Stimulated activated naive CD8-positive, alpha-beta T cell treated with anti-CD3 and anti-CD28 coated beads, Interleukin-15, Interleukin-2, amounts not matched to agents 100 ng/mL and 50 ng/mL, for 24 hours (primary cell): Measurements from ENCODE around the gene METTL21A.
"Not testable (repeated sequence)": the region's sequence is repeated elsewhere in the genome, so short reads cannot be mapped to it uniquely, and the experiment has no call there.

Source experiments
- H3K27ac Mint-ChIP-seq: one replicate; pipeline ENCODE4 v1.8.0; 2021; ENCODE audit warnings: mild to moderate bottlenecking, mixed read lengths
- H3K27me3 Mint-ChIP-seq: one replicate; pipeline ENCODE4 v1.8.0; 2021; ENCODE audit warnings: mixed read lengths
- H3K36me3 Mint-ChIP-seq: one replicate; pipeline ENCODE4 v1.8.0; 2021; ENCODE audit warnings: low read depth, mixed read lengths
- H3K4me1 Mint-ChIP-seq: one replicate; pipeline ENCODE4 v1.8.0; 2021; ENCODE audit warnings: low read depth, mixed read lengths
- H3K4me3 Mint-ChIP-seq: one replicate; pipeline ENCODE4 v1.8.0; 2021; ENCODE audit warnings: mild to moderate bottlenecking, mixed read lengths
- H3K9me3 Mint-ChIP-seq: one replicate; pipeline ENCODE4 v1.8.0; 2021; ENCODE audit warnings: mixed read lengths

Gene METTL21A

DNA sequence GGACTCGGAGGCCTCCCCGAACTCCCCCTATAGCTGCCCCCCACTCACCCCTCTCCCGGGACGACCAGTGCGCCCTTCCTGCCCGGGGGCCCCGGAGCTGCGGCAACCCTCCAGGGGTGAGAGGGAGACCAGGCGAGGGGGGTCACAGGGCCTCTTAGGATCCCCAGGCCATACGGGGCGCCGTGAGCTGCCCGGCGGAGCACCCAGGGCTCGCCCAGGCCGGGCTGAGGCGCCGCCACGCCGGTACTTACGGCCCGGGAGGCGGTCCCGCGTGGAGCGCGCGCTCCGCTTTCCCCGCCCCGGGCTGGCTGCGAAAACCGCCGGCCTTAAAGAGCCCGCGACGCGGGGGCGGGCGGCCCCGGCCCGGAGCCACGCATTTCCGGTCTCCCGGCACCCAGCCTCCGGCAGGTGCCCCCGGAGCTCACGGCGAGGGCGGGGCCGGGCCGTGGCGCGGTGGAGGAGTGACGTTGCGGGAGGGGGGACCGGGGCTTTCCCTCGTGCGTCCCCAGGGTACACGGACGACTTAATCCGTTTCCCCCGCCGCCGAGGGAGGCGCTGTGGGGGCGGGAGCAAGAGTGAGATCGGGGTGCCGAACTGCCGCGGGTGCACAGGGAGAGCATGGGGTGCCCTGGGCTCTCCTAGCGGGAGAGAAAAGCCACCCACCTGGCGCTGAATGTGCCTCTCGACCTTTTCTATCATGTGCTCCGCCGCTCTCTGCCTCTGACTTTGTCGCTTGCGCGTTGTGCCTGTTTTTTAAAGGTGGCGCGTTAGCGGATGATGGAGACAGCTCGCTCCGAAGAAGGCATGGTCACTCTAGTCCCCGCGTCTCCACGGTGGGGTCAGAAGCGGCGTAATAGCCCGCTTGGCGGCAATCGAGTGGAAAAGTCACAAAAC lies at the start of gene METTL21A:
TSS of gene METTL21A (minus strand) at position 381 of the 894 bp plus-strand sequence. CDS start 1,019 bp downstream, outside the sequence.
- H3K4me3 Mint-ChIP-seq = peak within 1 kb of the TSS; percentile 94
- H3K27me3 Mint-ChIP-seq = no peaks in the 10 kb centered on the region
- peaks cover 40% of the 10 kb centered on the region for H3K36me3 Mint-ChIP-seq
- peaks cover 54% of the 10 kb centered on the region for H3K4me1 Mint-ChIP-seq
- H3K9me3 Mint-ChIP-seq = no peaks in the 10 kb centered on the region
- peak within 1 kb of the TSS; percentile 99 for H3K27ac Mint-ChIP-seq

DNA sequence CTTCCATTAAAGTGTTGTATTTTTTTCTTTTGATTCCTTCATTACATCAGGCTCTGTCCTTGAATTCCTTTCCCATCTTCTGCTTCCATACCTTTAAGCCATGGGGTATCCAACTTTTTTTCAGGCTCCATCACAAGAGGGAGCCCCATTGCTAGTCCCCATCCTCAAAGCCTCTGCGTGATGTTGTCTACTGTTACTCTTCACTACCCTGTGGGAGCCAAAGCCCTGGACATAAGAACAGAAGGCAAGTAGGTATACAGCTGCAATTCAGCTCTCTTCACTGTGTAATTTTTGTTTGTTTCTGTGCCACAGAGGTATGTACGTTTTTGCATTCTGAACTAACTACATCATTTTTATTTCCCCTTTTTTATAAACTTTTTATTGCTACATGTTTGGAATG lies 49.6 kb upstream of the METTL21A start:
- no peaks in the 10 kb centered on the region for H3K4me1 Mint-ChIP-seq
- peaks cover 4% of the 10 kb centered on the region for H3K27me3 Mint-ChIP-seq
- H3K4me3 Mint-ChIP-seq = no peak overlapping the region
- H3K36me3 Mint-ChIP-seq = no peaks in the 10 kb centered on the region
- H3K27ac Mint-ChIP-seq = no peak overlapping the region
- no peaks in the 10 kb centered on the region for H3K9me3 Mint-ChIP-seq

GRCh38 chr2:207674266-207674774 lies 49.1 kb upstream of the METTL21A start:
- no peaks in the 10 kb centered on the region for H3K27me3 Mint-ChIP-seq
- no peaks in the 10 kb centered on the region for H3K4me1 Mint-ChIP-seq
- no peak overlapping the region for H3K27ac Mint-ChIP-seq
- H3K4me3 Mint-ChIP-seq = no peak overlapping the region
- no peaks in the 10 kb centered on the region for H3K36me3 Mint-ChIP-seq
- H3K9me3 Mint-ChIP-seq = no peaks in the 10 kb centered on the region

- Mint-ChIP-seq H3K27me3 (no peaks in the 10 kb centered on the region), H3K27ac (no peak overlapping the region), H3K36me3 (no peaks in the 10 kb centered on the region), H3K4me1 (no peaks in the 10 kb centered on the region), H3K9me3 (no peaks in the 10 kb centered on the region), H3K4me3 (no peak overlapping the region)
Measured at GRCh38 chr2:207673431-207673830, 48.2 kb upstream of the METTL21A start.

DNA sequence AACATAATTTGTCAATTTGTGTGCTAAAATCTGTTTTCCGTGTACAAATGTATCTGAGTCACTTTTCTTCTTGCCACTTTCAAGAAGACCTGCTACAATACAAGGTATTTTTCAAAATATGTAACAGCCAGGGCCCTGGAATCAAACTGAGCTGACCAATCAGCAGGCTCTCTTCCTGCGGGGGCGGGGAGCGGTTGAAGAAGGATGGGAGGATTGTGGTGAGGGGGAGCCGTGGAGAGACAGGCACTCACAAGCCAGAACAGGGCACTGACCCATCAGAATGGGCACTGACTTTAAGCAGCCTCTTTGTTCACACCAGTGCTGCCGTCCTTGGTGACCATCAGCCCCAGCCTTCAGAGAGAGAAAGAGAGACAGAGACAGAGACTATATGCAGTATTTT lies 45.7 kb upstream of the METTL21A start:
- no peaks in the 10 kb centered on the region for H3K36me3 Mint-ChIP-seq
- no peak overlapping the region for H3K4me3 Mint-ChIP-seq
- H3K27ac Mint-ChIP-seq = no peak overlapping the region
- no peaks in the 10 kb centered on the region for H3K9me3 Mint-ChIP-seq
- H3K27me3 Mint-ChIP-seq = no peaks in the 10 kb centered on the region
- H3K4me1 Mint-ChIP-seq = no peaks in the 10 kb centered on the region

DNA sequence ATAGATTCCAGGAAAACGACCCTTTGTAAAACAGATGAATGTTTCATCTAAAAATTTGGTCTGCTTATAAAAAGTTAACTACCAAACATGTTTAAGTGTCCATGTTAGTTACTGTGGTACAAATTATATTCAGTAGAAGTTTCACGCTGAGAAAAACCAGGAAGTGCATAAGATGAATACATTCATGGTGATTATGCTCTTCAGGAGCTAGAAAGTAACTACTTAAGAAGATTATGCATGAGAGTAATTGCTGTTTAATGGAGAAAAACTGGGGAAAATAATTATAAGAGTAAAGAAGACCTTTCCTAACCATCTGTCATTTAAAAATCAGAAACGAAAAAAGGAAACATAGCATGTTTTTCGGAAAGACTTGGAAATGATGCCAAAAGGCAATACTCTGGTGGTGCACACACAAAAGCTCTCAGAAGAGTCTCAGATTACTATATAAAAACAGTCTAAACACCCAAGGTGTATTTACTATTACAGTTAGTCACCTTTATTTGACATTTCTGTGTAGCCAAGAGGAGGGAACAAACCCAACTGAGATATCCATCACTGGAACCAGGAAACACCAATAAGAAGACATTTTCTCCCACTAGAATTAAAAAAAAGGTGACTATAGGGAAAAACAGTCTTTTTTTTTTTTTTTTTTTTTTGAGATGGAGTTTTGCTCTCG lies 38.8 kb upstream of the METTL21A start:
- H3K4me3 Mint-ChIP-seq = no peak overlapping the region
- H3K4me1 Mint-ChIP-seq = peaks cover 9% of the 10 kb centered on the region
- no peaks in the 10 kb centered on the region for H3K36me3 Mint-ChIP-seq
- no peaks in the 10 kb centered on the region for H3K9me3 Mint-ChIP-seq
- H3K27ac Mint-ChIP-seq = no peak overlapping the region
- H3K27me3 Mint-ChIP-seq = no peaks in the 10 kb centered on the region

- peaks cover 9% of the 10 kb centered on the region for H3K4me1 Mint-ChIP-seq
- H3K27ac Mint-ChIP-seq = peak overlapping the region; percentile 74
- no peaks in the 10 kb centered on the region for H3K27me3 Mint-ChIP-seq
- H3K36me3 Mint-ChIP-seq = no peaks in the 10 kb centered on the region
- H3K4me3 Mint-ChIP-seq = no peak overlapping the region
- H3K9me3 Mint-ChIP-seq = no peaks in the 10 kb centered on the region
Measured at GRCh38 chr2:207662203-207662602, 37.0 kb upstream of the METTL21A start.

DNA sequence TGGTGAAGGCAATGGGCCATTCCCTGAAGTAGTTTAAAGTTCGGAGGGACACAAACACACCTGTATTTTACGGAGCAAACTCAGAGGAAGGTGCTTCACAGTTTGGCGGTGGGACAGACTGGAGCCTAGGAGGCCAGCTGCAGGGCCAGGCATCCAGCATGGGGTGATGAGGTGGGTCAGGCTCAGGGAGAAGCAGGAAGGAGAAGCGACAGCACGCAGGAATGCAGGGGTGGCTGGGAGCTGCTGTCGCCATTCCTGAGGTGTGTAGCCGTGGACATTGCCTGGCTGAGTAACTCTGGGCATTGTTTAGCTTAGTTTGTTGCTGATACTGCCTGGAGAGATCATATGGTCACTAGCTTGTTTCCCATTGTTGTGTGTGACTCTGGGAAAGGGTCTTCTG lies 35.8 kb upstream of the METTL21A start:
- H3K4me3 Mint-ChIP-seq = no peak overlapping the region
- peaks cover 9% of the 10 kb centered on the region for H3K4me1 Mint-ChIP-seq
- H3K27me3 Mint-ChIP-seq = no peaks in the 10 kb centered on the region
- H3K36me3 Mint-ChIP-seq = no peaks in the 10 kb centered on the region
- H3K9me3 Mint-ChIP-seq = no peaks in the 10 kb centered on the region
- H3K27ac Mint-ChIP-seq = no peak overlapping the region

DNA sequence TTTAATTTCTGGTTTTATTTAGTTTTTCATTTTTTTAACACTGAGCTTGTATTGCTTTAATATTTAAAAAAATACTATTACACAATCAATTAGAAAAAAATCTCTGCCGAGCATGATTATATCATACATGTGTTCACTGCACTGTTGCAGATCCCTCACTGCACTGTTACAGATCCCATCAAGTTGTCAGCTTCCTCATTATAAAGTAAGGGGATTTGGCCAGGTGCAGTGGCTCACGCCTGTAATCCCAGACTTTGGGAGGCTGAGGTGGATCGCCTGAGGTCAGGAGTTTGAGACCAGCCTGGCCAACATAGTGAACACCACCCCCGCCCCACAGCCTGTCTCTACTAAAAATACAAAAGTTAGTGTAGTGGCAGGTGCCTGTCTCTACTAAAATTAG lies 33.0 kb upstream of the METTL21A start:
- Mint-ChIP-seq H3K27ac (no peak overlapping the region), H3K4me1 (peaks cover 5% of the 10 kb centered on the region), H3K9me3 (no peaks in the 10 kb centered on the region), H3K4me3 (no peak overlapping the region), H3K36me3 (no peaks in the 10 kb centered on the region), H3K27me3 (no peaks in the 10 kb centered on the region)

- Mint-ChIP-seq H3K4me1 (no peaks in the 10 kb centered on the region), H3K4me3 (no peak overlapping the region), H3K9me3 (no peaks in the 10 kb centered on the region), H3K27ac (no peak overlapping the region), H3K27me3 (no peaks in the 10 kb centered on the region), H3K36me3 (no peaks in the 10 kb centered on the region)
Measured at GRCh38 chr2:207655000-207655399, 29.8 kb upstream of the METTL21A start.

DNA sequence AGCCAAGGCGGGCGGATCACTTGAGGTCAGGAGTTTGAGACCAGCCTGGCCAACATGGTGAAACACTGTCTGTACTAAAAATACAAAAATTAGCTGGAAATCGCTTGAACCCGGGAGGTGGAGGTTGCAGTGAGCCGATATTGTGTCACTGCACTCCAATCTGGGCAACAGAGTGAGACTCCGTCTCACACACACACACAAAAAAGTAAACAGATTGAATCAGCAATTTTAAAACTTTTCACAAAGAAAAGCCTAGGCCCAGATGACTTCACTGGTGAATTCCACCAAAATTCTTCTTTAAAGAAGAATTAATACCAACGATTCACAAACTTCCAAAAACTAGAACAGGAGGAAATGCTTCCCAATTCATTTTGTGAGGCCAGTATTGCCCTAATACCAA lies 21.4 kb upstream of the METTL21A start:
- not testable (repeated sequence) for H3K36me3 Mint-ChIP-seq, H3K4me3 Mint-ChIP-seq, H3K27ac Mint-ChIP-seq, H3K9me3 Mint-ChIP-seq, H3K4me1 Mint-ChIP-seq, H3K27me3 Mint-ChIP-seq

DNA sequence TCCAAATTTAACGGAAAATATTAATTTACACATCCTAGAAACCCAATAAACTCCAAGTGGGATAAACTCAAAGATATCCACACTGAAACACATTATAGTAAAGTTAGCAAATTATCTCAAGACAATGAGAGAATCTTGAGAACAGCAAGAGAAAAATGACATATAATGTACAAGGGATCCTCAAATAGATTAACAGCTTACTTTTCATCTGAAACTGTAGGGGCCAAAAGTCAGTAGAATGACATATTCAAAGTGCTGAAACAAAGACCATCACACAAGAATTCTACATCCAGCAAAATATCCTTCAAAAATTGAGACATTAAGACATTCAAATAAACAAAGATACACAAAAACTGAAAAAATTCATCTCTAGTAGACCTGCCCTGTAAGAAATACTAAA lies 18.7 kb upstream of the METTL21A start:
- peaks cover 8% of the 10 kb centered on the region for H3K9me3 Mint-ChIP-seq
- H3K4me1 Mint-ChIP-seq = no peaks in the 10 kb centered on the region
- H3K27ac Mint-ChIP-seq = no peak overlapping the region
- H3K36me3 Mint-ChIP-seq = no peaks in the 10 kb centered on the region
- H3K4me3 Mint-ChIP-seq = no peak overlapping the region
- H3K27me3 Mint-ChIP-seq = peaks cover 8% of the 10 kb centered on the region

GRCh38 chr2:207640661-207641060 lies 15.5 kb upstream of the METTL21A start:
- no peak overlapping the region for H3K4me3 Mint-ChIP-seq
- no peaks in the 10 kb centered on the region for H3K4me1 Mint-ChIP-seq
- H3K27ac Mint-ChIP-seq = no peak overlapping the region
- H3K9me3 Mint-ChIP-seq = peaks cover 8% of the 10 kb centered on the region
- peaks cover 8% of the 10 kb centered on the region for H3K27me3 Mint-ChIP-seq
- H3K36me3 Mint-ChIP-seq = no peaks in the 10 kb centered on the region

DNA sequence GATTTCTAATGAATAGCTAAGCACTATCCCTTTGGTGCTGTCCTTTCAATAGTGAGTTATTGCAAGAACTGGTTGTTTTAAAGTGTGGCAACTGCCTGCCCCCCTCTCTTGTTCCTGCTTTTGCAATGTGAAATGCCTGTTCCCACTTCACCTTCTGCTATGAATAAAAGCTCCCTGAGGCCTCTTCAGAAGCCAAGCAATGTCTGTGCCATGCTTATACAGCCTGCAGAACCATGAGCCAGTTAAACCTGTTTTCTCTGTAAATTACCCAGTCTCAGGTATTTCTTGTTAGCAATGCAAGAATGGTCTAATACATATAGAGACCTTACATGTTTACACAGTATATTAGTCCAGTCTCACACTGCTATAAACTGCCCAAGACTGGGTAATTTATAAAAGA lies 15.0 kb upstream of the METTL21A start:
- Mint-ChIP-seq H3K4me1 (no peaks in the 10 kb centered on the region), H3K4me3 (no peak overlapping the region), H3K27ac (no peak overlapping the region), H3K27me3 (peaks cover 8% of the 10 kb centered on the region), H3K9me3 (peaks cover 8% of the 10 kb centered on the region), H3K36me3 (no peaks in the 10 kb centered on the region)

DNA sequence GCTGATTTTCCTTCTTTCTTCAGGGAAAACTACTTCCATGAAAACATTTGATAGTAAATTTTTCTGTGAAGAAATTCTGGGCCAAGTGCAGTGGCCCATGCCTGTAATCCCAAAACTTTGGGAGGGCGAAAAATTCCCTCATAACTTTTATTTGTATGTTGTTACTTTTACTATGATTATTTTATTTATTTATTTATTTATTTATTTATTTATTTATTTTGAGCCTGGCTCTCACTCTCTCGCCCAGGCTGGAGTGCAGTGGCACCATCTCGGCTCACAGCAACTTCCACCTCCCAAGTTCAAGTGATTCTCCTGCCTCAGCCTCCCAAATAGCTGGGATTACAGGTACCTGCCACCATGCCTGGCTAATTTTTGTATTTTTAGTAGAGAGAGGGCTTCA lies 14.1 kb upstream of the METTL21A start:
- H3K27me3 Mint-ChIP-seq, H3K4me1 Mint-ChIP-seq, H3K27ac Mint-ChIP-seq, H3K36me3 Mint-ChIP-seq, H3K9me3 Mint-ChIP-seq, H3K4me3 Mint-ChIP-seq: not testable (repeated sequence)
